Measurements from ENCODE around the gene DFFB. TPM values are rescaled to one million over a fixed set of nuclear protein-coding genes. Genes with fewer than 3 reads are reported as not detected.

DFFB gene
- total and polyA plus RNA-seq, 9 of the 15 experiments (the other 6 are each of a cell fraction or from before 2014, with no cell fraction given): 2.3 to 15.8 (median 11.5) TPM

GRCh38 chr1:3910857-3911845 is 53.9 kb downstream of the DFFB start (continued):
- TF ChIP-seq ZNF592 (IDR thresholded peaks at IDR 0.05): no peak
- TF ChIP-seq BMI1 (IDR thresholded peaks at IDR 0.05; ENCODE audit: low read length): no peak
- TF ChIP-seq HIVEP1 (CRISPR knock-in tag; IDR thresholded peaks at IDR 0.05): no peak
- TF ChIP-seq SUPT5H (IDR thresholded peaks at IDR 0.05): no peak
- TF ChIP-seq CC2D1A (IDR thresholded peaks at IDR 0.05): peak; percentile 69; the same call in 1 of the 2 replicates
- no peak for TF ChIP-seq ZNF347 (CRISPR knock-in tag; IDR thresholded peaks at IDR 0.05; ENCODE audit: low read depth)
- TF ChIP-seq NELFE (IDR thresholded peaks at IDR 0.05; ENCODE audit: insufficient read depth, insufficient read length): no peak
- no peak for TF ChIP-seq HDAC3 (IDR thresholded peaks at IDR 0.05; ENCODE audit: borderline replicate concordance, partially characterized antibody)
- no peak for TF ChIP-seq ZBTB2 (IDR thresholded peaks at IDR 0.05)
- TF ChIP-seq KDM1A (IDR thresholded peaks at IDR 0.05): no peak
- TF ChIP-seq MAFK (IDR thresholded peaks at IDR 0.05; ENCODE audit: low read length): no peak
- 0 out of 2 replicates have a peak, but pooled peaks have one; percentile 45 for TF ChIP-seq CBX5 (IDR thresholded peaks at IDR 0.05; ENCODE audit: borderline replicate concordance, low read depth)
- TF ChIP-seq ZNF707 (CRISPR knock-in tag; conservative IDR thresholded peaks at IDR 0.05): no peak
- TF ChIP-seq SAP30 (IDR thresholded peaks at IDR 0.05; ENCODE audit: borderline replicate concordance, insufficient read depth, low read depth, low read length, poor library complexity, severe bottlenecking): no peak
- no peak for TF ChIP-seq NFIC (IDR thresholded peaks at IDR 0.05)
- TF ChIP-seq MYC (IDR thresholded peaks at IDR 0.05; ENCODE audit: low read depth, low read length): peak; percentile 59; the same call in 1 of the 2 replicates
- TF ChIP-seq MYC (CRISPR knock-in tag; IDR thresholded peaks at IDR 0.05; ENCODE audit: borderline replicate concordance, low read depth): no peak
- TF ChIP-seq RB1 (IDR thresholded peaks at IDR 0.05; ENCODE audit: low read depth): peak; percentile 83
- TF ChIP-seq NRF1 (conservative IDR thresholded peaks at IDR 0.05 in 1 of 2, IDR thresholded peaks at IDR 0.05 in 1 of 2): peak in 1 of 2 experiments; percentile 30; a peak in 1 of 4 replicates
- no peak for TF ChIP-seq FOXA1 (IDR thresholded peaks at IDR 0.05; ENCODE audit: borderline replicate concordance)
- TF ChIP-seq SMARCB1 (IDR thresholded peaks at IDR 0.05; ENCODE audit: insufficient read length, low read depth): no peak
- no peak for TF ChIP-seq NEUROD1 (IDR thresholded peaks at IDR 0.05; ENCODE audit: borderline replicate concordance, low read depth, low read length, partially characterized antibody)

Measured in K562 (cell line).